Hair follicle dermal papilla cell (primary cell): Measurements from ENCODE around the gene GLYATL1B. TPM values are rescaled to one million over a fixed set of nuclear protein-coding genes. Genes with fewer than 3 reads are reported as not detected.

Experiments
- total RNA-seq: library from RNA; depleted of rRNA; stranded (reverse); fragments of >200 nt; gene quantifications from 2 replicates; pipeline ENCODE4 v1.2.3, GENCODE V29; 2012

GLYATL1B gene, protein sequence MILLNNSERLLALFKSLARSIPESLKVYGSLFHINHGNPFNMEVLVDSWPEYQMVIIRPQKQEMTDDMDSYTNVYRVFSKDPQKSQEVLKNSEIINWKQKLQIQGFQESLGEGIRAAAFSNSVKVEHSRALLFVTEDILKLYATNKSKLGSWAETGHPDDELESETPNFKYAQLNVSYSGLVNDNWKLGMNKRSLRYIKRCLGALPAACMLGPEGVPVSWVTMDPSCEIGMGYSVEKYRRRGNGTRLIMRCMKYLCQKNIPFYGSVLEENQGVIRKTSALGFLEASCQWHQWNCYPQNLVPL
- not detected in 2 replicates for total RNA-seq

DNA sequence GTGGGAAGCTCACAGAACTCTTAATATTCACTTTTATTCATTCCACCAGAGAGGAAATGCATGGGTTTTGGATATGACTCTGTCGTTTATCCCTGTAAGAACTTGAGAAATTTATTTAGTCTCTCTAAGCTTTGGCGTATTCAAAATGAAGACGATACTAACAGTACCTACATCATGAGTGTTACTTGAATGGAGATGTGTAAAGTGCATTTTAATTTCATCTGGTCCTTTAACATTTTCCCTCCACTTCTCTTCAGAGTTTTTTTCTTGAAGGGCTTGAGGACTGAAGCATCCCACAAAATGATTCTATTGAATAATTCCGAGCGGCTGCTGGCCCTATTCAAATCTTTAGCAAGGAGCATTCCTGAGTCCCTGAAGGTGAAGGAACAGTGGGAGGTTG lies at the start of gene GLYATL1B:
GLYATL1B (plus strand) TSS at position 301 of the 400 bp plus-strand sequence; CDS start at position 301, 0 bp downstream.

DNA sequence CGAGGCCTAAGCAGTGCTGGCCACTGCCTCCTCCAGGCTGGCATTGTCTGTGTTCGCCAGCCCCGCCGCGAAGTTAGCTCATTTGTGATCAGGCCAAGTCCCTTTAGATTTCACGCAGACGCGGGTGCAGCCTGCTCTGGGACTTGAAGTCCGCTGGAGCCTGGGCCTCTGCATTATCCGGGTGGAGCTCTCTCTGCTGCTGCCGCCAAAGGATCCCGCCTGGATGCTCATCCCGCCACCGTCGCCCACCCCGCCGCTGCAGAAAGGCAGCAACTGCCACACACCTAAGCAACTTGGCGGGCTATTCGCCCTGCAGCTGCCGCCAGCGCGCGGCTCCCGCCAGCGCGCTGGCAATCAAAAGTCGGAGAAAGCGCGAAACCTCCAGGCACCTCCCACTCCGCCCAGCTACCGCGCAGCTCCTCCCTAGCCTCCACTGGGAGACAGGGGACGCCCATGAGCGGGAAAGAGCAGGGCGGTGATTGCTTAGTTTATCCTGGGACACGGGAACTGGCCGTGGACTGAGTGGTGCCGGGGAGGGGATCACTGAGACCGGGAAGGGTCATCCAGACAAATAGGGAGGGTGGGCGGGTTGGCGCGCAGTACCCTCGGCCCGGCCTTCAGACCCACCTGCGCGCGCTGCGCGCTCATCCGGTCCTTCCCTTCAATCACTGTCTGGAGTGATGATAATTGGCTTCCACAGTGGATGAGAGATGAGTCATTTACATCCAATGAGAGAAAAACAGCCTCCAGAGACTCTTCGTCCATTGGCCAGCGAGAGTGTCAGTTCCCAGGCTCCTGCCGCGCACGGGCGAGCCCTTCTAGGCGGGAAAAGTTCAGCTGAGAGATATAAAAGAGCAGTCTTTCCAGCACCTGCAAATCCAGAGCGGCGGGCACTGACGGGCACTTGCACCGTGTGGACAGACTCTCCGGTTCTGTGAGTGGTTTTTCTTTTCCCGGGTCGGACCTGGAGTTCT lies 20.5 kb downstream of the GLYATL1B start, which contains the start of gene FAM111B:
FAM111B (plus strand) TSS at position 875 of the 974 bp plus-strand sequence. CDS start 2,389 bp downstream, outside the sequence.

DNA sequence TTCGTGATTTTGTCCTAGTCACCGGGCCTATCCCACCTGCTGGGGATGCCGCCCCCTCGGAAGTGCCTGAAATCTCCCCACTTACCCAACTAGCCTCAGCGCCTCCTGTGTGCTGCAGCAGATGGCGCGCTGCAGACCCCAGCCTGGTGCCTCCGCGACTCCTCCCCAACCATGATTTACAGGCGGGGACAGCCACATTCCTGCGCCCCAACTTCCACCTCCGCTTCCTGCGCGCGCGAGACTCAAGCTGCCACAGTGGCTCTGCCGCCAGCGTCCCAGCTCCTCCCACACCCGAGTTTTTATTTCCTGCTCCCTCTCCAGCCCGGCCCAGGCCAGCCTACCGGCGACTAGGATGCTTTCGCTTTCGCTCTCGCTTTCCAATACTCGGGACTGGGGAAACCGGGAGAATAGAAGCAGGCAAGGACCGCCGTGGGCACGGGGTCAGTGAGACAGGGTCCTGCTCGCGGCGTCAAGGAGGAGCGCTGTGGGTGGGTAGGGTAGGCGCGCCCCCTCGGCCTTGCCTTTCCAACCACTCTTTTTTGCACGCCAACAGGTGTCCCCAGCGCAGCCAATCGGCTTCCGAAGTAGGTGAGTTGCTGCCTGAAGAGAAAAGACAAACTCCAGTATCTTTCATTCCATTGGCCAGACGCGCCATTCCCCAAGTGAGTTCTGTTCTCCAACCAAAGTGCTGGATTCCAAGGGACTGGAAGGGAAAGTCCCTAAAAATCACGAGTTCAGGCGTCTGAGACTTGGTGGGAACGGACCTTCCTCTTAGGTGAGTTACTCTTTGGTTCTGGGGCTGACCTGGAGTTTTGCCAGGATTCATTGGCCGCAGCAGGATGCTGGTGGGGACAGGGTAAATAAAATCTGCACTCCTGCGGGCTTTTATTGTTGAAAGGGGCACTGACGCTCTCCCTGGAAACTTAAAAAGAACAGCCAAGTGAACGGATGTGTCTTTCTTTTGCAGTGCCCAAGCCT lies 56.7 kb downstream of the GLYATL1B start, which contains the start of gene FAM111A:
FAM111A (plus strand) TSS at position 327 of the 978 bp plus-strand sequence. CDS start 6,017 bp downstream, outside the sequence.

Other genes starting within 250 kb of the GLYATL1B start
- 2.8 and 3.0 TPM in 2 replicates for gene GLYATL2, start 241.6 kb upstream of the GLYATL1B start, total RNA-seq
- 0.12 and 0.32 TPM in 2 replicates for gene GLYATL1, start 146.8 kb upstream of the GLYATL1B start, total RNA-seq
- 0.36 and 0.97 TPM in 2 replicates for gene FAM111B, start 20.9 kb downstream of the GLYATL1B start, total RNA-seq
- 47.2 and 57.6 TPM in 2 replicates for gene FAM111A, start 56.5 kb downstream of the GLYATL1B start, total RNA-seq
- 2.6 and 4.4 TPM in 2 replicates for gene DTX4, start 85.8 kb downstream of the GLYATL1B start, total RNA-seq
- gene MPEG1, start 126.6 kb downstream of the GLYATL1B start, total RNA-seq, result not detected in 2 replicates